Mesodermal cell (in vitro differentiated cells): ENCODE measurements around the gene MSGN1. TPM values are rescaled to one million over a fixed set of nuclear protein-coding genes. Genes with fewer than 3 reads are reported as not detected.
A peak's percentile ranks its signal among the peaks of the same experiment; 100 is the strongest.

Experiments
- H3K27ac ChIP-seq: 2 replicates; pipeline ENCODE4 v1.7.0; 2013; ENCODE audit warnings: mild to moderate bottlenecking, low read depth, low read length, moderate library complexity; ENCODE audit not compliant: severe bottlenecking
- H3K36me3 ChIP-seq: 2 replicates; pipeline ENCODE4 v1.7.1; 2013; ENCODE audit warnings: mild to moderate bottlenecking, low read length, moderate library complexity; ENCODE audit not compliant: control insufficient read depth, insufficient read depth
- H3K4me1 ChIP-seq: one replicate; pipeline ENCODE4 v1.7.1; 2013; ENCODE audit warnings: mild to moderate bottlenecking, low read length; ENCODE audit not compliant: insufficient read depth, control insufficient read depth, poor library complexity, severe bottlenecking
- H3K4me3 ChIP-seq: 2 replicates; pipeline ENCODE4 v1.7.0; 2013; ENCODE audit warnings: low read length, control low read depth, mild to moderate bottlenecking; ENCODE audit not compliant: insufficient read depth, poor library complexity, severe bottlenecking; ENCODE audit errors: extremely low read depth
- H3K9me3 ChIP-seq: 2 replicates; pipeline ENCODE4 v1.7.1; 2013; ENCODE audit warnings: mild to moderate bottlenecking, low read length, moderate library complexity; ENCODE audit not compliant: control insufficient read depth
- WGBS, 2 experiments: methylation state at CpG; one replicate each; pipeline ENCODE4 v1.1.5; 2013; ENCODE audit warnings: missing lambda C conversion rate in 2 of 2; ENCODE audit not compliant: insufficient coverage in 2 of 2; 5-methylcytosine and 5-hydroxymethylcytosine counted together
- polyA plus RNA-seq, 2 experiments: library from polyadenylated mRNA; stranded (reverse); fragments of 50-300 nt; gene quantifications; one replicate each; pipeline ENCODE4 v1.2.3, GENCODE V29; 2013

MSGN1 gene
- polyA plus RNA-seq (2013, experiment 1 of 2) = not detected
- not detected for polyA plus RNA-seq (2013, experiment 2 of 2)

GRCh38 chr2:17816396-17817245, at the start of gene MSGN1:
MSGN1 (plus strand) TSS chr2:17816460; CDS start chr2:17816519, 59 bp downstream.
- Histone ChIP-seq H3K9me3 (no peaks in the 10 kb centered on the region), H3K4me3 (no peak within 1 kb of the TSS), H3K36me3 (no peaks in the 10 kb centered on the region), H3K4me1 (peaks cover 13% of the 10 kb centered on the region), H3K27ac (peak within 1 kb of the TSS; percentile 58)
- 92 to 94% methylated on average over 22 to 24 of the region's 26 CpGs for WGBS, 2 experiments

GRCh38 chr2:17768894-17769293, 47.4 kb upstream of the MSGN1 start:
- Histone ChIP-seq H3K27ac (no peak overlapping the region), H3K4me3 (no peak overlapping the region), H3K4me1 (no peaks in the 10 kb centered on the region), H3K36me3 (peaks cover 24% of the 10 kb centered on the region), H3K9me3 (no peaks in the 10 kb centered on the region)
- 83 to 94% methylated on average over 3 of the region's 4 CpGs for WGBS, 2 experiments

- H3K36me3 ChIP-seq = peaks cover 38% of the 10 kb centered on the region
- H3K4me1 ChIP-seq = no peaks in the 10 kb centered on the region
- WGBS, 2 experiments = no CpG with 5 or more reads among the region's 2 CpGs
Measured at GRCh38 chr2:17771956-17772355, 44.3 kb upstream of the MSGN1 start.

GRCh38 chr2:17772532-17772931, 43.7 kb upstream of the MSGN1 start:
- WGBS, 2 experiments = 100% methylated on average over 1 of the region's 2 CpGs
- Histone ChIP-seq H3K9me3 (no peaks in the 10 kb centered on the region), H3K27ac (no peak overlapping the region), H3K36me3 (peaks cover 38% of the 10 kb centered on the region), H3K4me1 (no peaks in the 10 kb centered on the region), H3K4me3 (no peak overlapping the region)

More at GRCh38 chr2:17771956-17772355, 44.3 kb upstream of the MSGN1 start:
- Histone ChIP-seq H3K4me3 (no peak overlapping the region), H3K9me3 (no peaks in the 10 kb centered on the region), H3K27ac (no peak overlapping the region)

GRCh38 chr2:17780546-17780945, 35.7 kb upstream of the MSGN1 start:
- Histone ChIP-seq H3K4me3 (no peak overlapping the region), H3K27ac (no peak overlapping the region), H3K9me3 (no peaks in the 10 kb centered on the region), H3K4me1 (no peaks in the 10 kb centered on the region), H3K36me3 (peaks cover 39% of the 10 kb centered on the region)
- 86 to 92% methylated on average over 1 of the region's 1 CpG for WGBS, 2 experiments

- no peaks in the 10 kb centered on the region for H3K4me1 ChIP-seq
- WGBS, 2 experiments = 100% methylated on average over 1 of the region's 1 CpG; no CpG with 5 or more reads in 1 of the 2 experiments
- H3K4me3 ChIP-seq = no peak overlapping the region
- H3K36me3 ChIP-seq = peaks cover 33% of the 10 kb centered on the region
- no peaks in the 10 kb centered on the region for H3K9me3 ChIP-seq
- no peak overlapping the region for H3K27ac ChIP-seq
Measured at GRCh38 chr2:17781482-17781881, 34.8 kb upstream of the MSGN1 start.

- Histone ChIP-seq H3K9me3 (no peaks in the 10 kb centered on the region), H3K27ac (no peak overlapping the region), H3K4me1 (no peaks in the 10 kb centered on the region), H3K4me3 (no peak overlapping the region), H3K36me3 (peaks cover 4% of the 10 kb centered on the region)
- 88 to 96% methylated on average over 3 of the region's 3 CpGs for WGBS, 2 experiments
Measured at GRCh38 chr2:17786727-17787126, 29.5 kb upstream of the MSGN1 start.

- Histone ChIP-seq H3K4me3 (no peak overlapping the region), H3K4me1 (peaks cover 2% of the 10 kb centered on the region)
- 40 to 75% methylated on average over 1 to 4 of the region's 4 CpGs for WGBS, 2 experiments
Measured at GRCh38 chr2:17788773-17789172, 27.5 kb upstream of the MSGN1 start.

GRCh38 chr2:17790536-17790935, 25.7 kb upstream of the MSGN1 start:
- Histone ChIP-seq H3K4me3 (no peak overlapping the region), H3K36me3 (no peaks in the 10 kb centered on the region), H3K9me3 (no peaks in the 10 kb centered on the region), H3K27ac (no peak overlapping the region), H3K4me1 (peaks cover 6% of the 10 kb centered on the region)
- 80 to 100% methylated on average over 1 of the region's 1 CpG for WGBS, 2 experiments

More at GRCh38 chr2:17788773-17789172, 27.5 kb upstream of the MSGN1 start:
- H3K36me3 ChIP-seq = no peaks in the 10 kb centered on the region
- H3K9me3 ChIP-seq = no peaks in the 10 kb centered on the region
- no peak overlapping the region for H3K27ac ChIP-seq

- Histone ChIP-seq H3K4me3 (no peak overlapping the region), H3K36me3 (no peaks in the 10 kb centered on the region), H3K4me1 (peaks cover 6% of the 10 kb centered on the region), H3K27ac (no peak overlapping the region), H3K9me3 (no peaks in the 10 kb centered on the region)
- WGBS, 2 experiments = 90 to 92% methylated on average over 3 to 4 of the region's 5 CpGs
Measured at GRCh38 chr2:17791121-17791816, 25.0 kb upstream of the MSGN1 start.
